ENCODE data around the gene CRCP.

Gene CRCP

DNA sequence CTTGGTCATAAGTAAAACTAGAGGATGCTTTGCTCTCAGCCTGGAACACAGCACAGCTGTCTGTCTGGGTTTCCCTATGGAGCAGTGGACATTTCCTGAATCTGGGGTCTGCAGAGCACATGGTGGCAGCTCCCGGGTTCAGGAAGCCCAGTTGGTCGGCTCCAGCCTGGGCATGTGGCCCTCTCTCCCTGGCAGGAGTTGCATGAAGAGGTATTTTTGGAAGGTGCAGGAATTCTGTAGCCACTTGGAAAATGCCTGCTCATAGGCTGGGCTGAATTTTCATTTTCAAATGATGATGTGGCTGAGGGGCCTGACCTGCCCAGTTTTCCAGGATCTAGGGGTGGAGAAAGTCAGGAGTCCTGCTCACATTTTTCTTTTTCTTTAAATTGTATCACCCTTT is 83.8 kb downstream of the CRCP start:
- DNase-seq: no peak

DNA sequence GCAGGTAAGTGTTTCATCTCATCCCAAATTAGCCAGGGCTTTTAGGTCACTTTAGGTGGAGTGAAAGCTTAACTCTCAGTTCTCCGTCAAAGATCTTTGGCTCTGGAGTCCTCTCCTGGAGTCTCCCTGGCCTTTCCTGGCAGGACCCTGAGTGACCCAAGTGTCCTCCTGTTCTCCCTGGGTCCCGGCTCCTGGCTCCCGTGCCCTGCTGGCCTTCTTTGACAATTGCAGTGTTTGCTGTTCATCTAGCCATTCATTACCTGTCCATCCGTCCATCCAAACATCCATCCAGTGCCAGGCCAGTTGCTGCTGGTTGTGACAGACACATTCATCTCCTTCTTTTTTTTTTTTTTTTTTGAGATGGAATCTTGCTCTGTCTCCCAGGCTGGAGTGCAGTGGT is 84.3 kb downstream of the CRCP start:
- DNase-seq: no peak

DNA sequence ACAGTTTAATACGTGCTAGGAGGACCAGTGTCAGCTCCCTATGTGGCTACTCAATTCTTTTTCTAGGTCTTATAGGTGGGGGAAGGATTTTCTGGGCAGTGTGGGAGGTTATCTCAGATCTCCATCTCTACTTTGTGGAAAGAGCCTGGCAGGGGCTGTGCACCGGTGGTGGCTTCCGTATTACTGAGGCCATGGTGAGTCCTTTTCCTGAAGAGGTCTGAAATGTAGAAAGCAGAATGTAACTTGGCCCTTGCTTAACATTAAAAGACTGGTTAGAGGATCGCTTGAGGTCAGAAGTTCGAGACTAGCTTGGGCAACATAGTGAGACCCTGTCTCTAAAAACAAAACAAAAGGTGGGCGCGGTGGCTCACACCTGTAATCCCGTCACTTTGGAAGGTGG is 87.8 kb downstream of the CRCP start:
- DNase-seq: no peak

Measured in DMS79 treated with DMSO at 0.1 percent for 48 hours (cell line).